Ovary (tissue), 3 donors: ENCODE results near the gene CAPN14.

ENCODE experiments used
- EP300 ChIP-seq: sonication (generic); formaldehyde crosslinking; IDR thresholded peaks from one replicate; pipeline ENCODE4 v1.6.1; 2017; ENCODE audit warnings: antibody characterized with exemption
- POLR2A ChIP-seq: fragments of 450-650 bp; IDR thresholded peaks from one replicate; pipeline ENCODE4 v1.6.1; 2017; ENCODE audit warnings: antibody characterized with exemption, mild to moderate bottlenecking, moderate library complexity
- TF ChIP-seq, protein P1 (sequence below), 3 donors: fragments of 450-650 bp in 2 of 3; fragments of 200-600 bp in 1 of 3; IDR thresholded peaks; one replicate each; pipeline versions ENCODE4 v1.5.1 to v1.8.0; 2016 to 2022; ENCODE audit warnings: antibody characterized with exemption in 3 of 3, mild to moderate bottlenecking in 1 of 3
- donor health status: DM: no; HTN: no; CAD: no.

- TF ChIP-seq, protein P1, sequence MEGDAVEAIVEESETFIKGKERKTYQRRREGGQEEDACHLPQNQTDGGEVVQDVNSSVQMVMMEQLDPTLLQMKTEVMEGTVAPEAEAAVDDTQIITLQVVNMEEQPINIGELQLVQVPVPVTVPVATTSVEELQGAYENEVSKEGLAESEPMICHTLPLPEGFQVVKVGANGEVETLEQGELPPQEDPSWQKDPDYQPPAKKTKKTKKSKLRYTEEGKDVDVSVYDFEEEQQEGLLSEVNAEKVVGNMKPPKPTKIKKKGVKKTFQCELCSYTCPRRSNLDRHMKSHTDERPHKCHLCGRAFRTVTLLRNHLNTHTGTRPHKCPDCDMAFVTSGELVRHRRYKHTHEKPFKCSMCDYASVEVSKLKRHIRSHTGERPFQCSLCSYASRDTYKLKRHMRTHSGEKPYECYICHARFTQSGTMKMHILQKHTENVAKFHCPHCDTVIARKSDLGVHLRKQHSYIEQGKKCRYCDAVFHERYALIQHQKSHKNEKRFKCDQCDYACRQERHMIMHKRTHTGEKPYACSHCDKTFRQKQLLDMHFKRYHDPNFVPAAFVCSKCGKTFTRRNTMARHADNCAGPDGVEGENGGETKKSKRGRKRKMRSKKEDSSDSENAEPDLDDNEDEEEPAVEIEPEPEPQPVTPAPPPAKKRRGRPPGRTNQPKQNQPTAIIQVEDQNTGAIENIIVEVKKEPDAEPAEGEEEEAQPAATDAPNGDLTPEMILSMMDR (IDR thresholded peaks at IDR 0.05) = no peak
- TF ChIP-seq POLR2A (no peak), EP300 (no peak)
Observed at GRCh38 chr2:31199206-31199605, 18.1 kb downstream of the CAPN14 start.
